GM18505 (cell line): Measurements from ENCODE around the gene GRM4.
"Not testable (repeated sequence)": the region's sequence is repeated elsewhere in the genome, so short reads cannot be mapped to it uniquely, and the experiment has no call there.

Experiments
- ATAC-seq: cut with Tn5 transposase; IDR thresholded peaks from one replicate; pipeline ENCODE4 v1.9.1; 2021; ENCODE audit not compliant: unreplicated experiment
- POLR2A ChIP-seq: IDR thresholded peaks from 4 replicates; pipeline ENCODE4 v1.6.1; 2011; ENCODE audit warnings: borderline replicate concordance; ENCODE audit not compliant: insufficient read depth, insufficient read length; ENCODE audit errors: extremely low read depth

Gene GRM4

DNA sequence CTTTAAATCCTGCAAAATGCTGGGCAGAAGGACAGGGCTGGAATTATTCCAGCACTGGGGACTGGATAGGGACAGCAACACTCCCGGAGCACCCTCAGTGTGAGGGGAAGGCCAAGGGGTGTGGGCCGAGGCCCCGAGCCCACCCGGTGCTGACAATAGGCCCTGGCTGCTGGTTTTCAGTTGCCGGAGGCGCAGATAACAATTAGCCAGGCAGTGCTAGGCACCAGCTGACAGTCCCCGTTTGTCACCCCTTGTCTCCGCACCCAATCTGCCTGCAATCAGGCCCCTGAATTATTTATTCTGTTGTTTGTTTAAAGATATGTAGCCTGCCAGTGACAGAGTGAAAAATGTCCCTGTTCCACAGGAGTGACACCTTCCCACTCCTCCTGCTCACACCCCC, 120.0 kb downstream of the GRM4 start:
- TF ChIP-seq POLR2A: no peak
- no peak for ATAC-seq

- ATAC-seq: no peak
- TF ChIP-seq POLR2A: no peak
Observed at GRCh38 chr6:34025112-34025807, 120.6 kb downstream of the GRM4 start.

DNA sequence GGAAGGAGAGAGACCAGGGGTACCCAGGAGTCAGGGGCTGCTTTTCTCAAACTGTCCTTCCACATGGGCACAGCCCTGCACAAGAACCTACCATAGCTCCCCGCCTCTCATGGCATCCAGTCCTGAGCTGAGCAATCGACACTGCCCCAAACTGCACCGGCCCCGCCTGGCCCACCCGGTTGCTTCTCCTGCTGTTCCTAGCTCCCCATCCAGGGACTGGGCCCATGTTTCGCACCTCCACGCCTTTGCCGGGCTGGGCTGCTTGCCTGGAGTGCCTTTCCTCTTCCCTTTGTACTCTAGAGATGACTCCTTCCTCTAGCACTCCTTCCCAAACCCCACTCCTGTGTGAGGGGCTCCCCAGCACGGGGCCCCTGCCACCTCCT, 123.0 kb downstream of the GRM4 start:
- ATAC-seq: no peak
- no peak for TF ChIP-seq POLR2A

DNA sequence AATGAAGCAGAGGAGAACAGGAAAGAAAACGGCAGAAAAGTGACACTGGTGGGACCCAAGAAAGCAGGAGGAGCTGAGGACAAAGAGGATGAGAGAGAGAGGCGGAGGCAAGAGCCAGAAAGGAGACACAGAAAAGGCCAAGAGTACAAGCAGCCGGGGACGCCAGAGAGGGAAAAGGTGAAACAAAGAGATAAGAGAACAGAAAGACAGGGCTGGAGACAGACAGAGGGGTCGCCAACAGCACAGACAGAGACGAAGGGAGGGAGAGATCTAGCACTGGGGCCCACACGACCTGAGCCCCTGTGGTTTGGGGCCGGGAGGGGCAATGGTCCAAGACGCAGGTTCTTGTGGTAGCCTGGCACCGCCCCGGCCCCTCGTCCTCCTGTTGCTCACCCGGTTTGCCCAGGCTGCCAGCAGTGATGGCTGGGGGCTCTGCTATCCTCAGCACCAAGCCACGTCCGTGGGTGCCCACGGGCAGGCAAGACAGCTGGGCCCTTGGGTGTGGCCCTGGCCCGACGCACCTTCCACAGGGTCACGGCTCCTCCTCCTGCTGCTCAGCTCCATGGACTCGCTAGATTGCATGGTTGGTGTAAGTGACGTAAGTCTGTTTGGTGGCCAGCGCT, 123.5 kb downstream of the GRM4 start:
- TF ChIP-seq POLR2A: no peak
- no peak for ATAC-seq

- TF ChIP-seq POLR2A: no peak
- no peak for ATAC-seq
Observed at GRCh38 chr6:34021554-34022190, 124.2 kb downstream of the GRM4 start.

DNA sequence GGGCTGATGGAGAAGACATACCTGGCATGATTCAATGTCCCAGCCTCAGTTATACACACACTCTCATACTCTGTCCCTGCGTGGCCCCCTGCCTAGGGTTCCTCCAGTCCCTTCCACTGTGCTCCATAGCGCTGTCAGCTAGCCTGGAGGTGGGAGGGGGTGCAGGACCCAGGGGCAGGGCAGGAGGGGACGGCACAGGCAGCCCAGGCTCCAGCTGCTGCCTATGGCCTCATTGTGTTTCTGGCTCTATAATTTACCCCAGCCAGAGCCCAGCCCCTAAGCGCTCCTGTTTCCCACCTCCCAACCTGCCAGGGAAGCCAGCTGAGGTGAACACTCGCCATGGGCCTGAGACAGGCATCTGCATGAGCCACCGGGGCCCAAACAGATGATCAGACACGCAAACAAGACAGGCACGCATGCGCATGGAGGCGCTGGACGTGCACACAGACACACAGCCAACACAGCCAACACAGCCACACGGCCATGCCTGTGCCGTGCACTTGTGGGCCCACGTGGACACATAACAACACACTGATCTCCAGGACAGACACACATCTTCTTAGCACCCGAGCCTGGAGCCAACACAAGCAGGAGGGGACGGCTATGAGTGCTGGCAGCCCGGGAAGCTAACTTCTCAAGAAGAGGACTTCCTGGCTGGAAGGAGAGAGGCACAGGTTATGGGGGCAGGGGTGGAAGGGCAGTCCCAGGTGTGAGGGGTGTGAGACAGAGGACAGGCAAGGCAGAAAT, 124.9 kb downstream of the GRM4 start:
- TF ChIP-seq POLR2A: no peak
- no peak for ATAC-seq

- no peak for TF ChIP-seq POLR2A
- no peak for ATAC-seq
Observed at GRCh38 chr6:34020278-34020677, 125.6 kb downstream of the GRM4 start.

DNA sequence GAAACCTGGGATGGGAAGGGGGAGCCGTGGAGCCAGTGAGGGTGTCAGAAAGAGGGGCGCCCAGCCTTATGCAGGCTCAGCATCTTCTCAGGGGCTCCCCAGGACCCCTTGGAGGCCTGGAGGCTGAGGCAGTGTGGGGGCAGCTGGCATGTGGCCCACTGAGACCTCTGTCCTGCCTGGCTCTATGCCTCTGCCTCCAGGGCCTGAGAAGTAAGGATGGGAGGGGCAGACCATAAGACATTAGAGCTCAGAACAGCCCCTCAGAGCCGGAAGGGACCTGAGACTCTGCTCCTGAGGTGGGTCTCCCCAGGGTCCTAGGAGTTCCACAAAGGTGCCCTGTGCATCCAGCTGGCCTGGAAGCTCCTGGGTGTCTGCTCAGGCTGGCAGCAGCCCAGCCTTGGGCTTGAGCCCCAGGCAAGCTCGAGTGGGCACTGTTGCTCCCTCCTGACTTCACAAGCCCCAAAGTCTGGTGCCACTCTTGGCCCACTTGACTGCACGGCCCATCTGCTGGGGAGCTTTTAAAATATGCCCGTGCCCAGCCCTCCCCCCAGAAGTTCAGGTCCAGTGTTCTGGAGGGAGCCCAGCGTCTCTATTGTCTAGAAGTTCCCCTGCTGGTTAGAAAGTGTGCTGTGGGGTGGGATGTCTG, 126.8 kb downstream of the GRM4 start:
- TF ChIP-seq POLR2A: no peak
- ATAC-seq: no peak

- no peak for TF ChIP-seq POLR2A
- ATAC-seq: no peak
Observed at GRCh38 chr6:34018026-34018425, 127.9 kb downstream of the GRM4 start.

GRCh38 chr6:34017106-34017805, 128.6 kb downstream of the GRM4 start:
- no peak for TF ChIP-seq POLR2A
- no peak for ATAC-seq

DNA sequence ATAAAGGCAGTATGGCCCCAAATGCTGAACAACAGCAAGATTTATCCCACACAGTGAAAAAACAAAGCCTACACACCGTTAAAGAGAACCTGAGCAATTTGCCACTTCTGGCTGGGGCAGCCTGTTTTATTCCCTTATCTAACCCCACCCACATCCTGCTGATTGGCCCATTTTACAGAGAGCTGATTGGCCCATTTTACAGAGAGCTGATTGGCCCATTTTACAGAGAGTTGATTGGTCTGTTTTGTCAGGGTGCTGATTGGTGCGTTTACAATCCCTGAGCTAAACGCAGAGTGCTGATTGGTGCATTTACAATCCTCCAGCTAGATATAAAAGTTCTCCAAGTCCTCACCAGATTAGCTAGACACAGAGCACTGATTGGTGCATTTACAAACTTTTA, 129.3 kb downstream of the GRM4 start:
- not testable (repeated sequence) for ATAC-seq

- no peak for TF ChIP-seq POLR2A
- ATAC-seq: no peak
Observed at GRCh38 chr6:34015586-34015985, 130.3 kb downstream of the GRM4 start.

GRCh38 chr6:34011264-34011663, 134.6 kb downstream of the GRM4 start:
- no peak for TF ChIP-seq POLR2A

DNA sequence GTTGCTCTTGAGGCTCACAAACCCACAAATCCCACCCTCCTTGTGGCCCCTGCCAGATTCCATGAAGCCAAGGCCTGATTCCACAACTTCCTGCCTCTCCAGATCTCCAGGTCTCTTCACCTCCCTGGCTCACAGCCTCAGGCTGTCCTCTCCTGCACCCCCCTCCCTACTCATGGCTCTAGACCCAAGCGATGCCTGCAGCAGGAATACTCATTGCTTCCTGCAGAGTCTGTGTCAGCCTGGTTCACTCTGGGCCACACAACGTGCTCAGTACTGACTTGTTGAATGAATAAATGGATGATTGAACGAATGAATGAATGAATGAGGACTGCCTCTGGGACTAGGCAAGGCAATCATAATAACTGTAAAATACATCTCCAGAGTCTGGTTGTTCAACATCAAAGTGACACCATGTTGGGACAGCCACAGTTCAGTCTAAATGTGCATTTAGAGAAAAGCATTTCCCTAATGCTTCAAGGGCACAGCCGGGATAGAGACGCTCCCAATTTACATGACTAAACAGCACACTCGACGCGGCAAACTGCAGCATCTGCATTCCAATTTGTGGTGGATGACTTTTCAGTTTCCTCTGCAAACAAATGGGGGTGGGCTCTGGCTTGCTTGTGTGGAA, 139.9 kb downstream of the GRM4 start:
- TF ChIP-seq POLR2A: no peak
- no peak for ATAC-seq

More at GRCh38 chr6:34011264-34011663, 134.6 kb downstream of the GRM4 start:
- ATAC-seq: no peak
